GM12865 (cell line): ENCODE results near the gene GAMT.

Experiments
- DNase-seq: peaks from one replicate; pipeline ENCODE4 v3.0.0; 2010; ENCODE audit warnings: low read depth
- H3K4me3 ChIP-seq: 2 replicates; pipeline ENCODE4 v1.5.1; 2011; ENCODE audit warnings: mild to moderate bottlenecking, low read depth, low read length, control low read depth
- TF ChIP-seq, protein P1 (sequence below): IDR thresholded peaks from 2 replicates; pipeline ENCODE4 v1.5.1; 2011; ENCODE audit warnings: low read length, control low read depth, low read depth, inconsistent platforms; ENCODE audit not compliant: insufficient read depth; ENCODE audit errors: missing control alignments

Gene GAMT

DNA sequence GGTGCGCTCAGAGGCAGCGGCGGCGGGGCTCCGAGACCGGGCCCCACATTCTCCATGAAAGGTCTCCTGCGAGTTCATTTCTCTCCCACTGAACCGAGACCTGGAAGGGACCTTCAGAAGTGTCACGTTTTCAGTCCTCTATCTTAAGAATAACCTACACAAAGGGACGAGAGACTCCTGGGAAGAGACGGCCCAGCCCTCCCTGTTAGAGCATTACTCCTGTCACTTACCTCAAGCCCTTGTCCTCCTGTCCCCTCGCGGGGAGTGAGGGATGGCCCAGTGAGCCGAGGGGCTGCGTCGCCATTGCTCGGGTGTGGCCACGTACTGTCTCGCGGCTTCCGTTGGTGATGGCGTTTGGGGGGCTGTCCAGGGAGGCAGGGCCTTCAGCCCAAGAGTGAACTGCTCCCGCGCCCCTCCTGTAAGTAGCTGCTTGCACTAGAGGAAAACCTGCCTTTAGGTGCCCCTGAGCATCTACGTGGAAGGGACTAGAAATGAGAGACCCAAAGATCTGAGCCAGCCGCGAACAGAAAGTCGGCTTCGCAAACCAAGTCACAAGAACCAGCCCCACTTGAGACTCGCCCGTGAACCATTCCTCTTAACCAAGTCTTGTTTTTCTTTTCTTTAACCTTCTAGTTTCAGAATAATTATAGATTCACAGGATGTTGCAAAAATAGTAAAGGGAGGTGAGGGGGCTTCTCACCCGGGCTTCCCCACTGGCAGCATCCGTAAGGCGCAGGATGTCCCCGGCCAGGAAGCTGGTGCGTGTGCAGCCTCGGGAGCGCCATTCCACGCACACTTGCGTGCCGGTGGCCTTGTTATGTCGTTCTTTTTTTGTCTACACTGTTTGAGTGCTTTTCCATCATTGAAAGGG, 38.7 kb downstream of the GAMT start:
- H3K4me3 ChIP-seq: no peak overlapping the region
- TF ChIP-seq, protein P1, sequence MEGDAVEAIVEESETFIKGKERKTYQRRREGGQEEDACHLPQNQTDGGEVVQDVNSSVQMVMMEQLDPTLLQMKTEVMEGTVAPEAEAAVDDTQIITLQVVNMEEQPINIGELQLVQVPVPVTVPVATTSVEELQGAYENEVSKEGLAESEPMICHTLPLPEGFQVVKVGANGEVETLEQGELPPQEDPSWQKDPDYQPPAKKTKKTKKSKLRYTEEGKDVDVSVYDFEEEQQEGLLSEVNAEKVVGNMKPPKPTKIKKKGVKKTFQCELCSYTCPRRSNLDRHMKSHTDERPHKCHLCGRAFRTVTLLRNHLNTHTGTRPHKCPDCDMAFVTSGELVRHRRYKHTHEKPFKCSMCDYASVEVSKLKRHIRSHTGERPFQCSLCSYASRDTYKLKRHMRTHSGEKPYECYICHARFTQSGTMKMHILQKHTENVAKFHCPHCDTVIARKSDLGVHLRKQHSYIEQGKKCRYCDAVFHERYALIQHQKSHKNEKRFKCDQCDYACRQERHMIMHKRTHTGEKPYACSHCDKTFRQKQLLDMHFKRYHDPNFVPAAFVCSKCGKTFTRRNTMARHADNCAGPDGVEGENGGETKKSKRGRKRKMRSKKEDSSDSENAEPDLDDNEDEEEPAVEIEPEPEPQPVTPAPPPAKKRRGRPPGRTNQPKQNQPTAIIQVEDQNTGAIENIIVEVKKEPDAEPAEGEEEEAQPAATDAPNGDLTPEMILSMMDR: no peak
- no peak for DNase-seq

DNA sequence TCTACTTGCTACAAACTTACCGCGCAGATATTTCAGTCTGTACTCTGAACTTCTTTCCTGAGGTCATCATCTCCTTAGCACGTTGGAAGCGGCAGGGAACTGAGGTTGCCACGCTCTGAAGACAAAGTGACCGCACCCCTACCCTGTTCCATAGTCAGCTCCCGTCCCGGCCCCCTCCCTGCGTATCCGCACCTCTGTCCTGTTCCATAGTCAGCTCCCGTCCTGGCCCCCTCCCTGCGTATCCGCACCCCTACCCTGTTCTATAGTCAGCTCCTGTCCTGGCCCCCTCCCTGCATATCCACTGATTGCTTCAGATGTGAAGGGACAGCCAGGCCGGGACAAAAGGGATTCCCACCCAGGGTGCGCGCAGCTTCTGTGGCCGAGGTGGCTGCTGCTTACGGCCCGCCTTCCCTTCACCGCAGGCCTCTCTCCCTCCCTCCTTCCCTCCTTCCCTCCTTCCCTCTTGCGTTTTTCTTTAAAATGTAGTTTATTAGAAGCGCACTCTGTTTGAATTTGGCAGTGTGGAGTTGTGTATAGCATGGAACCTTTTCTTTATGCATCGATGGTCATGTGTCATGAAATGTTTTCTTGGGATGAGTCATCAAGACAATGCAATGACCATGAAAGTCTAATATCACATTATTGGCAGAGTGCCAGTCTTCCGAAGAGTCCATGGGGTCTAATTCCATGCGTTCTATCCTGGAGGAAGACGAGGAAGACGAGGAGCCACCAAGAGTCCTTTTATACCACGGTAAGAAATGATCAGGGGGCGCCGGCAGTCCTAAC, 39.5 kb downstream of the GAMT start:
- TF ChIP-seq, protein P1: no peak
- no peak overlapping the region for H3K4me3 ChIP-seq
- DNase-seq: no peak

DNA sequence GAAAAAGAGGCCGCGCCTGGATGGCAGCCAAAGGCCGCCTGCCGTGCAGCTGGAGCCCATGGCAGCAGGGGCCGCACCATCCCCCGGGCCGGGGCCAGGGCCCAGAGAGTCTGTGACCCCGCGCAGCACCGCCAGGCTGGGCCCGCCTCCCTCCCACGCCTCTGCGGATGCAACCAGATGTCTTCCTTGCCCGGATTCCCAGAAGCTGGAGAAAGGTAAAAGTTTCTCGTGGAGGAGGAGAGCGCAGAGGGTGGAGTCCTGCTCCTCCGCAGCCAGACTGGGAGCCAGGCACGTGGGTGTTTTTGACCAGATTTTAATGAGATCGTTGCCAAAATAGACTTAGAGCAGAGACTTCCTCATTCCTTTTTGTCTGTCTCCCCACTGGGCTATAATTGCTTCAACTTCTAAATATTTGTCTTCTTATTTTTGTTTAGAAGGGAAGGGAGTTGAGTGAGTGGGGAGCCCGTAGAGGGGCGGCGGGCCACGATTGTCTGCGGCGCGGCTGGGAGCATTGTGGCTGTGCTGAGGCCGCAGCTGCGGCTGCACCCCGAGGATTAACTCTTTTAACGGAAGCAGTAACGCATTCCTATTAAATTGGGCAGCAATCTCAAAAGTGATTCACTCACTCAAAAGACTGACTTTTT, 40.4 kb downstream of the GAMT start:
- no peak for DNase-seq
- TF ChIP-seq, protein P1: no peak
- H3K4me3 ChIP-seq: no peak overlapping the region

DNA sequence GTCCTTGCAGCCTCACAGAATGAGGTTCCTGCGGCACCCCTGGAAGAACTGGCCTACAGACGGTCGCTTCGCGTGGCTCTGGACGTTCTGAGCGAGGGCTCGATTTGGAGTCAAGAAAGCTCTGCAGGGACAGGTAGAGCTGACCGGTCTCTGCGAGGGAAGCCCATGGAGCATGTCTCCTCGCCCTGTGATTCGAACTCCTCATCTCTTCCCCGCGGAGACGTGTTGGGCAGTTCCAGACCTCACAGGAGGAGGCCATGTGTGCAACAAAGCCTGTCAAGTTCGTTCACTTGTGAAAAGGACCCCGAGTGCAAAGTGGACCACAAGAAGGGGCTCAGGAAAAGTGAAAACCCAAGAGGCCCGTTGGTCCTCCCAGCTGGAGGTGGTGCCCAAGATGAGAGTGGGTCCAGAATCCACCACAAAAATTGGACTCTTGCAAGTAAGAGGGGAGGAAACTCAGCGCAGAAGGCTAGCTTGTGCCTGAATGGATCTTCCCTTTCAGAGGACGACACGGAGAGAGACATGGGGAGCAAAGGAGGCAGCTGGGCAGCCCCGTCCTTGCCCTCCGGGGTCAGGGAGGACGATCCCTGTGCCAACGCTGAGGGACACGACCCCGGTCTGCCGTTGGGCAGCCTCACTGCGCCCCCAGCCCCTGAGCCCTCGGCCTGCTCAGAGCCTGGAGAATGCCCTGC, 41.1 kb downstream of the GAMT start:
- TF ChIP-seq, protein P1: no peak
- H3K4me3 ChIP-seq: no peak overlapping the region
- no peak for DNase-seq

DNA sequence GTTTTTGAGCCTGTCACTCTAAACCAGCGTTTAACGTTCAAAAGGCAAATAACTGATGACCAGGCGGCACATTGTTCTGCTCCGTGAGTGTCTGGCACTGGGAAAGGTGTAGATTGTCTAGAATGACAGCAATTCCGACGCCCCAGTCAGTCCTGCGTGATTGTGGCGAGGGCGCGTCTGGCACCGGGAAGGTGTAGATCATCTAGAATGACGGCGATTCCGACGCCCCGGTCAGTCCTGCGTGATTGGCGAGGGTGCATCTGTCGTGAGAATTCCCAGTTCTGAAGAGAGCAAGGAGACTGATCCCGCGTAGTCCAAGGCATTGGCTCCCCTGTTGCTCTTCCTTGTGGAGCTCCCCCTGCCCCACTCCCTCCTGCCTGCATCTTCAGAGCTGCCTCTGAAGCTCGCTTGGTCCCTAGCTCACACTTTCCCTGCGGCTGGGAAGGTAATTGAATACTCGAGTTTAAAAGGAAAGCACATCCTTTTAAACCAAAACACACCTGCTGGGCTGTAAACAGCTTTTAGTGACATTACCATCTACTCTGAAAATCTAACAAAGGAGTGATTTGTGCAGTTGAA, 43.7 kb downstream of the GAMT start:
- TF ChIP-seq, protein P1: no peak
- H3K4me3 ChIP-seq: no peak overlapping the region
- DNase-seq: no peak

DNA sequence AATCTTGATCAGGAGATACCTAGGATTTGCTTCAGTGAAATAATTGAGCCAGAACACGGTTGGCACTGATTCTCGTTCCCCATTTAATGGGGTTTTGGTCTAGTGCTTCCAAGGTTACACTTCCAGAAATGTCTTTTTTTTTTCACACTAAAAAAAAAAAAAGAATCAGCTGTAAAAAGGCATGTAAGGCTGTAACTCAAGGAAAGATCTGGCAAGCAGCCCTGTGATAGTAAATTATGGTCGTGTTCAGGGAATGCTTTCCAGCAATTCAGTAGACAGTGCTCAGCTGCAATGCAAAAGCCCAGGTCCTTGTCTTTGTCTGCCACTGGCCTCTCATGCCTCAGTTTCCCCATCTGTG, 44.9 kb downstream of the GAMT start:
- no peak for DNase-seq
- TF ChIP-seq, protein P1: no peak
- no peak overlapping the region for H3K4me3 ChIP-seq
